ENCODE results near the gene STN1.

The STN1 gene

GRCh38 chr10:103918053-103918846, at the start of gene STN1:
STN1 (minus strand) TSS chr10:103918184; CDS start chr10:103917594, 590 bp downstream.
- peak; percentile 90 for DNase-seq (ENCODE audit: low read depth)

GRCh38 chr10:103967448-103968071, 49.6 kb upstream of the STN1 start:
- DNase-seq (ENCODE audit: low read depth) = no peak

GRCh38 chr10:103966671-103967447, 48.9 kb upstream of the STN1 start, which contains the start of gene SLK:
SLK (plus strand) TSS chr10:103967140; CDS start chr10:103967746, 606 bp downstream.
- peak; percentile 75 for DNase-seq (ENCODE audit: low read depth)

GRCh38 chr10:103960103-103960502, 42.1 kb upstream of the STN1 start:
- no peak for DNase-seq (ENCODE audit: low read depth)

- no peak for DNase-seq (ENCODE audit: low read depth)
These were observed 41.0 kb upstream of the STN1 start for GRCh38 chr10:103958996-103959395.

- no peak for DNase-seq (ENCODE audit: low read depth)
These were observed 36.6 kb upstream of the STN1 start for GRCh38 chr10:103954543-103954942.

GRCh38 chr10:103951942-103952341, 34.0 kb upstream of the STN1 start:
- no peak for DNase-seq (ENCODE audit: low read depth)

- no peak for DNase-seq (ENCODE audit: low read depth)
These were observed 33.2 kb upstream of the STN1 start for GRCh38 chr10:103951183-103951582.

- no peak for DNase-seq (ENCODE audit: low read depth)
These were observed 31.7 kb upstream of the STN1 start for GRCh38 chr10:103949728-103950127.

GRCh38 chr10:103947799-103948516, 30.0 kb upstream of the STN1 start:
- DNase-seq (ENCODE audit: low read depth) = no peak

- DNase-seq (ENCODE audit: low read depth) = no peak
These were observed 24.9 kb upstream of the STN1 start for GRCh38 chr10:103942866-103943265.

- DNase-seq (ENCODE audit: low read depth) = no peak
These were observed 23.8 kb upstream of the STN1 start for GRCh38 chr10:103941801-103942200.

GRCh38 chr10:103939522-103939921, 21.5 kb upstream of the STN1 start:
- no peak for DNase-seq (ENCODE audit: low read depth)

- no peak for DNase-seq (ENCODE audit: low read depth)
These were observed 18.0 kb upstream of the STN1 start for GRCh38 chr10:103936022-103936421.

GRCh38 chr10:103934308-103934707, 16.3 kb upstream of the STN1 start:
- no peak for DNase-seq (ENCODE audit: low read depth)

- no peak for DNase-seq (ENCODE audit: low read depth)
These were observed 15.7 kb upstream of the STN1 start for GRCh38 chr10:103933557-103934121.

GRCh38 chr10:103932971-103933370, 15.0 kb upstream of the STN1 start:
- DNase-seq (ENCODE audit: low read depth) = no peak

- no peak for DNase-seq (ENCODE audit: low read depth)
These were observed 14.3 kb upstream of the STN1 start for GRCh38 chr10:103932271-103932670.

GRCh38 chr10:103931603-103932002, 13.6 kb upstream of the STN1 start:
- no peak for DNase-seq (ENCODE audit: low read depth)

- no peak for DNase-seq (ENCODE audit: low read depth)
These were observed 12.9 kb upstream of the STN1 start for GRCh38 chr10:103930881-103931280.

GRCh38 chr10:103930449-103930848, 12.5 kb upstream of the STN1 start:
- DNase-seq (ENCODE audit: low read depth) = no peak

Data from GM04504 (cell line).